MM.1S (cell line): ENCODE results near the gene TRIM45.

ENCODE experiments used
- DNase-seq: peaks from one replicate; pipeline ENCODE4 v3.0.0-alpha.2; 2015
- H2AFZ ChIP-seq: fragments of 300-600 bp; sonication (generic); 2 replicates; pipeline ENCODE4 v1.6.0; 2016; ENCODE audit warnings: antibody characterized with exemption, low read length
- H3F3A ChIP-seq: fragments of 300-600 bp; sonication (generic); 2 replicates; pipeline ENCODE4 v1.6.1; 2016; ENCODE audit warnings: mild to moderate bottlenecking, antibody characterized with exemption, low read length, moderate library complexity, mixed read lengths; ENCODE audit not compliant: insufficient read depth
- H3K27ac ChIP-seq: fragments of 300-600 bp; sonication (generic); 2 replicates; pipeline ENCODE4 v1.5.1; 2016; ENCODE audit warnings: mild to moderate bottlenecking, low read length
- H3K27me3 ChIP-seq: fragments of 300-600 bp; sonication (generic); replicated peaks from 2 replicates; pipeline ENCODE4 v1.6.0; 2016; ENCODE audit warnings: low read length; ENCODE audit not compliant: insufficient read depth
- H3K36me3 ChIP-seq: fragments of 300-600 bp; sonication (generic); replicated peaks from 2 replicates; pipeline ENCODE4 v1.6.1; 2016; ENCODE audit warnings: mild to moderate bottlenecking, low read length, mixed read lengths; ENCODE audit not compliant: insufficient read depth
- H3K4me1 ChIP-seq: fragments of 300-600 bp; sonication (generic); 2 replicates; pipeline ENCODE4 v1.6.1; 2016; ENCODE audit warnings: low read length, mixed read lengths
- H3K4me2 ChIP-seq: fragments of 300-600 bp; sonication (generic); 2 replicates; pipeline ENCODE4 v1.6.0; 2016; ENCODE audit warnings: low read depth, low read length
- H3K4me3 ChIP-seq: fragments of 300-600 bp; sonication (generic); 2 replicates; pipeline ENCODE4 v1.5.1; 2016; ENCODE audit warnings: low read length, mixed read lengths
- H3K79me2 ChIP-seq: fragments of 300-600 bp; sonication (generic); 2 replicates; pipeline ENCODE4 v1.6.1; 2016; ENCODE audit warnings: mixed run types, low read length, mixed read lengths
- H3K9ac ChIP-seq: fragments of 300-600 bp; sonication (generic); 2 replicates; pipeline ENCODE4 v1.6.1; 2016; ENCODE audit warnings: low read length, mixed read lengths
- H3K9me2 ChIP-seq: fragments of 300-600 bp; sonication (generic); replicated peaks from 2 replicates; pipeline ENCODE4 v1.6.1; 2016; ENCODE audit warnings: mild to moderate bottlenecking, low read length, mixed read lengths; ENCODE audit not compliant: insufficient read depth
- H3K9me3 ChIP-seq: fragments of 300-600 bp; sonication (generic); replicated peaks from 2 replicates; pipeline ENCODE4 v1.6.1; 2016; ENCODE audit warnings: mild to moderate bottlenecking, low read length, mixed read lengths; ENCODE audit not compliant: insufficient read depth
- H4K20me1 ChIP-seq: fragments of 300-600 bp; sonication (generic); 2 replicates; pipeline ENCODE4 v1.6.1; 2016; ENCODE audit warnings: mild to moderate bottlenecking, low read length, moderate library complexity, mixed read lengths; ENCODE audit not compliant: insufficient read depth
- CTCF ChIP-seq: fragments of 300-600 bp; sonication (generic); IDR thresholded peaks from 2 replicates; pipeline ENCODE4 v1.5.1; 2016; ENCODE audit warnings: antibody characterized with exemption, low read length, mixed read lengths
- EZH2 ChIP-seq: fragments of 300-600 bp; sonication (generic); optimal IDR thresholded peaks from 2 replicates; pipeline ENCODE3; 2017; ENCODE audit warnings: low read depth, mild to moderate bottlenecking, antibody characterized with exemption, low read length, mixed read lengths
- EZH2phosphoT487 ChIP-seq: fragments of 300-600 bp; sonication (generic); IDR thresholded peaks from 2 replicates; pipeline ENCODE4 v1.6.1; 2018; ENCODE audit warnings: antibody characterized with exemption, low read length

Gene TRIM45

GRCh38 chr1:117130526-117130925, 9.0 kb upstream of the TRIM45 start:
- H3K9ac ChIP-seq: no peak overlapping the region
- no peaks in the 10 kb centered on the region for H4K20me1 ChIP-seq
- H3K4me3 ChIP-seq: no peak overlapping the region
- H3K4me2 ChIP-seq: no peak overlapping the region
- H3F3A ChIP-seq: no peaks in the 10 kb centered on the region
- no peak overlapping the region for H2AFZ ChIP-seq
- H3K27me3 ChIP-seq: no peaks in the 10 kb centered on the region
- no peaks in the 10 kb centered on the region for H3K9me3 ChIP-seq
- no peaks in the 10 kb centered on the region for H3K79me2 ChIP-seq
- no peak for TF ChIP-seq EZH2phosphoT487
- no peak for TF ChIP-seq EZH2
- no peak for TF ChIP-seq CTCF
- no peaks in the 10 kb centered on the region for H3K36me3 ChIP-seq
- H3K27ac ChIP-seq: no peak overlapping the region
- H3K9me2 ChIP-seq: no peaks in the 10 kb centered on the region
- DNase-seq: no peak
- H3K4me1 ChIP-seq: no peaks in the 10 kb centered on the region

- H3F3A ChIP-seq: no peaks in the 10 kb centered on the region
- H3K4me1 ChIP-seq: no peaks in the 10 kb centered on the region
- H3K4me2 ChIP-seq: no peak overlapping the region
- H3K4me3 ChIP-seq: no peak overlapping the region
- no peaks in the 10 kb centered on the region for H3K79me2 ChIP-seq
- peak; percentile 36 for DNase-seq
- H3K9ac ChIP-seq: no peak overlapping the region
- H3K27ac ChIP-seq: no peak overlapping the region
- H3K9me3 ChIP-seq: no peaks in the 10 kb centered on the region
- no peaks in the 10 kb centered on the region for H4K20me1 ChIP-seq
- no peak overlapping the region for H2AFZ ChIP-seq
- H3K36me3 ChIP-seq: no peaks in the 10 kb centered on the region
- H3K9me2 ChIP-seq: no peaks in the 10 kb centered on the region
- no peaks in the 10 kb centered on the region for H3K27me3 ChIP-seq
- TF ChIP-seq CTCF: peak; percentile 37
- no peak for TF ChIP-seq EZH2
Observed at GRCh38 chr1:117128323-117129079, 7.0 kb upstream of the TRIM45 start.

GRCh38 chr1:117127795-117128194, 6.2 kb upstream of the TRIM45 start:
- DNase-seq: no peak
- no peaks in the 10 kb centered on the region for H3F3A ChIP-seq

More at GRCh38 chr1:117127795-117128194, 6.2 kb upstream of the TRIM45 start:
- Histone ChIP-seq H3K79me2 (no peaks in the 10 kb centered on the region), H3K27ac (no peak overlapping the region), H3K9me2 (no peaks in the 10 kb centered on the region), H3K4me3 (no peak overlapping the region), H3K9me3 (no peaks in the 10 kb centered on the region), H3K36me3 (no peaks in the 10 kb centered on the region), H2AFZ (no peak overlapping the region), H3K4me1 (no peaks in the 10 kb centered on the region), H3K27me3 (no peaks in the 10 kb centered on the region), H4K20me1 (no peaks in the 10 kb centered on the region), H3K4me2 (no peak overlapping the region), H3K9ac (no peak overlapping the region)
- no peak for TF ChIP-seq EZH2phosphoT487
- TF ChIP-seq CTCF: no peak
- TF ChIP-seq EZH2: no peak
